ENCODE measurements around the gene UCHL1.

DNA sequence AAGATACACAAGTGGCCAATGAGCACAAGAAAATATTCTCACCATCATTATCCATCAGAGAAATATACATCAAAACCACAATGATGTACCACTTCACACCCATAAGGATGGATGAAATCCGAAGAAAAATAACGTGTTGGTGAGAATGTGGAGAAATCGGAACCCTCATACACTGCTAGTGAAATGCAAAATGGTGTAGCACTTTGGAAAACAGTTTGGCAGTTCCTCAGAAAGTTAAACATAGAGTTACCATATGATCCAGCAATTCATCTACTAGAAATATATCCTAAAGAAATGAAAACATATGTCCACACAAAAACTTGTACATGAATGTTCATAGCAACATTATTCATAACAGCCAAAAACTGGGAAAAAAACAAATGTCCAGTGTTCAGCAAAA lies 23.9 kb upstream of the UCHL1 start:
- TF ChIP-seq POLR2A (IDR thresholded peaks at IDR 0.05; ENCODE audit: low read length) (no peak), GATA1 (IDR thresholded peaks at IDR 0.05; ENCODE audit: low read depth, low read length) (no peak)
